IMR-90 (cell line): Measurements from ENCODE around the gene HMGXB3.

Experiments used
- BHLHE40 ChIP-seq: fragments of 150-350 bp; IDR thresholded peaks from 2 replicates; pipeline ENCODE4 v1.6.1; 2016; ENCODE audit warnings: mild to moderate bottlenecking, low read depth, low read length
- CTCF ChIP-seq: conservative IDR thresholded peaks from 2 replicates; pipeline ENCODE4 v1.5.1; 2012; ENCODE audit warnings: mild to moderate bottlenecking, low read depth, low read length, improper control_type of control experiment
- MAZ ChIP-seq: IDR thresholded peaks from 2 replicates; pipeline ENCODE4 v1.6.1; 2012; ENCODE audit warnings: low read depth, mild to moderate bottlenecking, low read length, improper control_type of control experiment, moderate library complexity, borderline replicate concordance
- MXI1 ChIP-seq: IDR thresholded peaks from 2 replicates; pipeline ENCODE4 v1.6.1; 2012; ENCODE audit warnings: low read depth, mild to moderate bottlenecking, low read length, moderate library complexity, borderline replicate concordance
- POLR2A ChIP-seq: IDR thresholded peaks from 2 replicates; pipeline ENCODE4 v1.6.1; 2012; ENCODE audit warnings: mild to moderate bottlenecking, low read depth, low read length
- USF2 ChIP-seq: fragments of 150-350 bp; IDR thresholded peaks from 2 replicates; pipeline ENCODE4 v1.6.1; 2017; ENCODE audit warnings: mild to moderate bottlenecking, antibody characterized with exemption, low read length, low read depth

DNA sequence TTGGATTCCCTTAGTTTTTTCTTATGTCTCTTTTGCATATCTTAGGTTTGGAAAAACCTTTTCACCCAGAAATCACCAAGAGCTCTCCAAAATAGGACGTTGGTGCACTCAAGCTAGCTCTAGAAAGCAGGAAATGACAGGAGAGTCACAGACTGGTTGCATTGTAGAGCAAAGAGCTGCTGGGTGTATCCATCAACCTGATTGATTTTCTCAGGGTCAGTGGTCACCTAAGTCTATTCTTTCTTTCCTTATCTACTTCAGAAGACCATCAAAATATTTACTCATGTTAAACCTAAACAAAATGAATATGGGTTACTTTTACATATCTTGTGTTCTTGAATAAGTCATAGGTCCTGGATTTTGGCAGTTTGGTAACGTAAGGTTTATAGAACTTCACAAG lies 25.1 kb upstream of the HMGXB3 start:
- TF ChIP-seq CTCF = no peak
- no peak for TF ChIP-seq POLR2A
- no peak for TF ChIP-seq MXI1
- TF ChIP-seq BHLHE40 = no peak
- no peak for TF ChIP-seq MAZ
- TF ChIP-seq USF2 = no peak
